Endodermal cell (in vitro differentiated cells): ENCODE measurements around the gene CNTROB. TPM values are rescaled to one million over a fixed set of nuclear protein-coding genes. Genes with fewer than 3 reads are reported as not detected.
A peak's percentile ranks its signal among the peaks of the same experiment; 100 is the strongest.

Experiments
- DNase-seq: peaks from one replicate; pipeline ENCODE4 v3.0.0-alpha.2; 2017
- H3K27ac ChIP-seq: 2 replicates; pipeline ENCODE4 v1.5.1; 2013; ENCODE audit warnings: mild to moderate bottlenecking, low read depth, low read length, moderate library complexity
- H3K27me3 ChIP-seq: 2 replicates; pipeline ENCODE4 v1.6.1; 2013; ENCODE audit warnings: mild to moderate bottlenecking, low read length, moderate library complexity; ENCODE audit not compliant: insufficient read depth, control insufficient read depth, poor library complexity, severe bottlenecking
- H3K36me3 ChIP-seq: 2 replicates; pipeline ENCODE4 v1.7.0; 2013; ENCODE audit warnings: mild to moderate bottlenecking, low read length, moderate library complexity; ENCODE audit not compliant: control insufficient read depth, insufficient read depth
- H3K4me1 ChIP-seq: one replicate; pipeline ENCODE4 v1.7.0; 2013; ENCODE audit warnings: low read length; ENCODE audit not compliant: control insufficient read depth, insufficient read depth
- H3K4me3 ChIP-seq: 2 replicates; pipeline ENCODE4 v1.5.1; 2013; ENCODE audit warnings: mild to moderate bottlenecking, low read length, moderate library complexity
- H3K9ac ChIP-seq: 2 replicates; pipeline ENCODE4 v1.6.1; 2013; ENCODE audit warnings: mild to moderate bottlenecking, low read length, moderate library complexity; ENCODE audit not compliant: poor library complexity, severe bottlenecking; ENCODE audit errors: extremely low read depth
- H3K9me3 ChIP-seq: 2 replicates; pipeline ENCODE4 v1.6.1; 2013; ENCODE audit warnings: mild to moderate bottlenecking, low read length, moderate library complexity; ENCODE audit not compliant: control insufficient read depth
- H3K27ac Mint-ChIP-seq: 2 replicates; pipeline ENCODE4 v1.8.0; 2020; ENCODE audit warnings: mixed read lengths
- H3K27me3 Mint-ChIP-seq: 2 replicates; pipeline ENCODE4 v1.8.0; 2021; ENCODE audit warnings: mild to moderate bottlenecking, mixed read lengths; ENCODE audit not compliant: insufficient read depth
- H3K36me3 Mint-ChIP-seq: 2 replicates; pipeline ENCODE4 v1.8.0; 2020; ENCODE audit warnings: low read depth, mixed read lengths
- H3K4me1 Mint-ChIP-seq: 2 replicates; pipeline ENCODE4 v1.8.0; 2020; ENCODE audit warnings: mixed read lengths
- H3K4me3 Mint-ChIP-seq: 2 replicates; pipeline ENCODE4 v1.8.0; 2020; ENCODE audit warnings: mild to moderate bottlenecking, moderate library complexity, mixed read lengths
- H3K9me3 Mint-ChIP-seq: 2 replicates; pipeline ENCODE4 v1.8.0; 2020; ENCODE audit warnings: mild to moderate bottlenecking, mixed read lengths
- CTCF ChIP-seq: fragments of 200-600 bp; sonication (generic); conservative IDR thresholded peaks from 2 replicates; pipeline ENCODE4 v1.5.0; 2021; ENCODE audit warnings: antibody characterized with exemption, mild to moderate bottlenecking
- WGBS, 2 experiments: methylation state at CpG; one replicate each; pipeline versions ENCODE4 v1.1.5 to v1.1.7; 2013; ENCODE audit warnings: missing lambda C conversion rate in 2 of 2, mixed read lengths in 1 of 2; ENCODE audit not compliant: insufficient coverage in 1 of 2, insufficient read length in 1 of 2; 5-methylcytosine and 5-hydroxymethylcytosine counted together
- total RNA-seq, 2 donors: library from RNA; stranded (reverse); fragmentation: NEBNext Ultra II Directional in 1 of 2; extraction: Animal tissue kit (Norgen Biotek cat#: 25700) in 1 of 2; gene quantifications; 2 replicates in 1 of 2; 3 replicates in 1 of 2; pipeline ENCODE4 v1.2.1, GENCODE V29; 2021

The CNTROB gene
- total RNA-seq, 2 donors from 2014 or later: 47.5 to 57.4 TPM

GRCh38 chr17:7887038-7887481, 44.9 kb upstream of the CNTROB start:
- Mint-ChIP-seq H3K27ac (no peak overlapping the region), H3K36me3 (peaks cover 15% of the 10 kb centered on the region), H3K27me3 (peaks cover 8% of the 10 kb centered on the region), H3K4me3 (no peak overlapping the region), H3K9me3 (no peaks in the 10 kb centered on the region), H3K4me1 (peaks cover 4% of the 10 kb centered on the region)
- Histone ChIP-seq H3K27me3 (no peaks in the 10 kb centered on the region), H3K36me3 (peaks cover 27% of the 10 kb centered on the region), H3K9me3 (no peaks in the 10 kb centered on the region), H3K9ac (peak overlapping the region; percentile 41), H3K27ac (peak overlapping the region; percentile 93), H3K4me3 (peak overlapping the region; percentile 81), H3K4me1 (peaks cover 9% of the 10 kb centered on the region)
- no peak for DNase-seq
- no peak for TF ChIP-seq CTCF
- 15 to 18% methylated on average over 3 to 5 of the region's 8 CpGs for WGBS, 2 experiments

GRCh38 chr17:7887482-7888183, 44.4 kb upstream of the CNTROB start:
- Histone ChIP-seq H3K9me3 (no peaks in the 10 kb centered on the region), H3K9ac (peak overlapping the region; percentile 44), H3K27ac (peak overlapping the region; percentile 93), H3K36me3 (peaks cover 26% of the 10 kb centered on the region), H3K4me3 (peak overlapping the region; percentile 81), H3K4me1 (peaks cover 9% of the 10 kb centered on the region), H3K27me3 (no peaks in the 10 kb centered on the region)
- no peaks in the 10 kb centered on the region for H3K9me3 Mint-ChIP-seq
- peaks cover 8% of the 10 kb centered on the region for H3K27me3 Mint-ChIP-seq
- WGBS, 2 experiments: 7 to 20% methylated on average over 7 to 34 of the region's 35 CpGs
- peak; percentile 94 for DNase-seq
- H3K4me1 Mint-ChIP-seq: peaks cover 4% of the 10 kb centered on the region
- H3K4me3 Mint-ChIP-seq: no peak overlapping the region
- TF ChIP-seq CTCF: no peak
- peaks cover 16% of the 10 kb centered on the region for H3K36me3 Mint-ChIP-seq
- H3K27ac Mint-ChIP-seq: no peak overlapping the region

- Mint-ChIP-seq H3K27ac (no peak within 1 kb of the TSS), H3K36me3 (peaks cover 17% of the 10 kb centered on the region), H3K9me3 (no peaks in the 10 kb centered on the region), H3K4me3 (no peak within 1 kb of the TSS), H3K4me1 (peaks cover 4% of the 10 kb centered on the region), H3K27me3 (peaks cover 8% of the 10 kb centered on the region)
- TF ChIP-seq CTCF: no peak
- WGBS, 2 experiments: 64 to 81% methylated on average over 5 to 18 of the region's 18 CpGs
- DNase-seq: no peak
- Histone ChIP-seq H3K9me3 (no peaks in the 10 kb centered on the region), H3K36me3 (peaks cover 24% of the 10 kb centered on the region), H3K9ac (peak within 1 kb of the TSS; percentile 44), H3K27ac (peak within 1 kb of the TSS; percentile 90), H3K4me3 (peak within 1 kb of the TSS; percentile 81), H3K4me1 (peaks cover 9% of the 10 kb centered on the region), H3K27me3 (no peaks in the 10 kb centered on the region)
Observed at GRCh38 chr17:7888184-7888920, 43.7 kb upstream of the CNTROB start, which contains the start of gene CHD3. TSS of gene CHD3 (plus strand) at chr17:7888789. CDS start at chr17:7889001, 212 bp downstream.
